Sigmoid colon (tissue), 3 donors: ENCODE measurements around the gene NR2F1-AS1.

ENCODE experiments used
- CTCF ChIP-seq, 4 experiments: fragments of 450-650 bp in 3 of 4; fragments of 200-600 bp in 1 of 4; IDR thresholded peaks; one replicate each; pipeline ENCODE4 v1.5.1; 2016 to 2019; ENCODE audit warnings: antibody characterized with exemption in 4 of 4, mild to moderate bottlenecking in 3 of 4, moderate library complexity in 2 of 4
- POLR2A ChIP-seq, 2 donors: fragments of 450-650 bp; IDR thresholded peaks; one replicate each; pipeline ENCODE4 v1.6.1; 2016; ENCODE audit warnings: antibody characterized with exemption in 2 of 2, mild to moderate bottlenecking in 2 of 2, moderate library complexity in 2 of 2

GRCh38 chr5:93623153-93623552 lies 42.1 kb upstream of the NR2F1-AS1 start:
- TF ChIP-seq POLR2A (IDR thresholded peaks at IDR 0.05) (no peak), CTCF (IDR thresholded peaks at IDR 0.05) (no peak)
